ENCODE measurements around the gene ABCA5. TPM values are rescaled to one million over a fixed set of nuclear protein-coding genes. Genes with fewer than 3 reads are reported as not detected.

ABCA5 gene
- total and polyA plus RNA-seq, 2 donors (not counting 1 experiment from before 2014, with no cell fraction given), result 9.8 to 37.2 TPM

DNA sequence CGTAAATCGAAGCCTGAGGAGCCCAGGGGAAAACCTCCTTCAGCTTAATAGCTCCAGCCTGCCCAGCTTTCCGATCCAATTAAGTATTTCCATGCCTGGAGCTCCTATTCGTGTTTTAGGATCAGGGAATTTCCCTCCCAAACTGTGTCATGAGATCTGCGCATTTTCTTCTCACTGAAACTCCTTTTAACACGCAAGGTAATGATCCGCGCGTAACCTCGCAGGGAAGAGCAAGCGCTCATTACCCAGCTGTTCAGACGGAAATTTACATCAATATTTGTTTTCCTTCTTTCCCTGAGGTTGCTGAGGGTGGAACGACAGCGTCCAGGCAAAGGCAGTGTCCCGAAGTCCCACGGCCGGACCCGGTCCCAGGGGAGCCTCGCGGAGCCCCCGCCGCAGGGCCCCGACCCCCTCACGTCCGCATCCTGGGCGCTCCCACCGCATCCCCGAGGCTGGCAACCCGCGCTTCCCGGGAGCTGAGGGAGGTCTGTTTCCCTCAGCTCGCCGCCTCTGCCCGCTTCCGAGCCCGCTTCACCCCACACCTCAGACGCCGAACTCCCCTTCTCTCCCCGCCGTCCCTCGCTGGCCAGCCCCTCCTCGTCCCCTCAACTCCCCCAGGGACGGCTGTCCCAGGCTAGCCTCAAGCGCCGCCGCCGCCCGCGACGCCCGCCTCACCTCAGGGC, 415 bp downstream of the ABCA5 start:
- H3K9me3 ChIP-seq (ENCODE audit: control extremely low read depth in 1 of 3, control insufficient read depth in 2 of 3, insufficient read depth in 1 of 3, low read length in 2 of 3), result no peaks in the 10 kb centered on the region
- no peak for TF ChIP-seq EZH2 (IDR thresholded peaks at IDR 0.05; ENCODE audit: borderline replicate concordance, insufficient read depth, low read depth, low read length, poor library complexity, severe bottlenecking)
- TF ChIP-seq, protein P1, sequence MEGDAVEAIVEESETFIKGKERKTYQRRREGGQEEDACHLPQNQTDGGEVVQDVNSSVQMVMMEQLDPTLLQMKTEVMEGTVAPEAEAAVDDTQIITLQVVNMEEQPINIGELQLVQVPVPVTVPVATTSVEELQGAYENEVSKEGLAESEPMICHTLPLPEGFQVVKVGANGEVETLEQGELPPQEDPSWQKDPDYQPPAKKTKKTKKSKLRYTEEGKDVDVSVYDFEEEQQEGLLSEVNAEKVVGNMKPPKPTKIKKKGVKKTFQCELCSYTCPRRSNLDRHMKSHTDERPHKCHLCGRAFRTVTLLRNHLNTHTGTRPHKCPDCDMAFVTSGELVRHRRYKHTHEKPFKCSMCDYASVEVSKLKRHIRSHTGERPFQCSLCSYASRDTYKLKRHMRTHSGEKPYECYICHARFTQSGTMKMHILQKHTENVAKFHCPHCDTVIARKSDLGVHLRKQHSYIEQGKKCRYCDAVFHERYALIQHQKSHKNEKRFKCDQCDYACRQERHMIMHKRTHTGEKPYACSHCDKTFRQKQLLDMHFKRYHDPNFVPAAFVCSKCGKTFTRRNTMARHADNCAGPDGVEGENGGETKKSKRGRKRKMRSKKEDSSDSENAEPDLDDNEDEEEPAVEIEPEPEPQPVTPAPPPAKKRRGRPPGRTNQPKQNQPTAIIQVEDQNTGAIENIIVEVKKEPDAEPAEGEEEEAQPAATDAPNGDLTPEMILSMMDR (IDR thresholded peaks at IDR 0.05), result no peak
- peak overlapping the region; percentile 82 for H3K4me2 ChIP-seq (replicated peaks; ENCODE audit: low read depth, low read length, poor library complexity, severe bottlenecking)
- peak overlapping the region; percentile 74 to 90 for H3K27ac ChIP-seq (ENCODE audit: low read length in 2 of 2)
- peaks cover 21% of the 10 kb centered on the region for H3K79me2 ChIP-seq (ENCODE audit: control insufficient read depth, insufficient read depth, low read length)
- peaks cover 8% of the 10 kb centered on the region for H3K27me3 Mint-ChIP-seq
- no peaks in the 10 kb centered on the region for H3K36me3 ChIP-seq (replicated peaks in 1 of 2; ENCODE audit: control extremely low read depth in 1 of 2, control insufficient read depth in 1 of 2, extremely low read depth in 1 of 2, insufficient read depth in 2 of 2, low read length in 1 of 2)
- H3K4me1 Mint-ChIP-seq, result peaks cover 17% of the 10 kb centered on the region
- WGBS (ENCODE audit: insufficient coverage), result under 1% methylated on average over 49 of the region's 51 CpGs
- peaks cover 0 to 6% (median 1%) of the 10 kb centered on the region in 4 experiments for H3K27me3 ChIP-seq (replicated peaks in 1 of 4; ENCODE audit: control extremely low read depth in 1 of 4, control insufficient read depth in 3 of 4, insufficient read depth in 4 of 4, low read length in 3 of 4)
- ATAC-seq (ENCODE audit: low read depth), result no peak
- H3K27ac Mint-ChIP-seq, result peak overlapping the region; percentile 98
- H4K20me1 ChIP-seq (ENCODE audit: control insufficient read depth, insufficient read depth, low read length, poor library complexity, severe bottlenecking), result no peaks in the 10 kb centered on the region
- H3K4me3 Mint-ChIP-seq, result peak overlapping the region; percentile 96
- H3K4me1 ChIP-seq (ENCODE audit: control insufficient read depth in 2 of 2, insufficient read depth in 2 of 2, low read length in 2 of 2), result peaks cover 7 to 12% of the 10 kb centered on the region in 2 donors
- intact Hi-C loops (cut with micrococcal nuclease), result loop anchor here (1.0 to 5.0 kb wide), 7 partner anchors 88 to 1949 kb away; partner anchors contain the start of genes ARSG, MAP2K6, PITPNC1 and PRKAR1A
- H2AFZ ChIP-seq (ENCODE audit: insufficient read depth, low read depth, low read length, poor library complexity, severe bottlenecking), result peak overlapping the region; percentile 90
- no peaks in the 10 kb centered on the region for H3K9me3 Mint-ChIP-seq (ENCODE audit: insufficient read depth)
- peak; percentile 58 for DNase-seq
- ChIA-PET CTCF (interaction anchor here (0.5 to 1.3 kb wide), 5 partner anchors 9 to 255 kb away, joined by 3 to 6 read pairs (median 3); partner anchors contain the start of gene MAP2K6), POLR2A (interaction anchor here (0.5 to 1.2 kb wide), 2 partner anchors 71 to 889 kb away, joined by 4 to 6 read pairs; no protein-coding TSS in a partner anchor)
- peak overlapping the region; percentile 39 to 88 (median 80) for H3K4me3 ChIP-seq (ENCODE audit: control extremely low read depth in 1 of 5, extremely low read depth in 1 of 5, insufficient read depth in 1 of 5, low read depth in 2 of 5, low read length in 4 of 5)
- peak overlapping the region; percentile 82 for H3K9ac ChIP-seq (ENCODE audit: low read length)
